GM21786 (cell line): ENCODE results near the gene HRC.
"Not testable (repeated sequence)": the region's sequence is repeated elsewhere in the genome, so short reads cannot be mapped to it uniquely, and the experiment has no call there.

Experiments used
- ATAC-seq: cut with Tn5 transposase; IDR thresholded peaks from one replicate; pipeline ENCODE4 v1.9.1; 2021; ENCODE audit not compliant: unreplicated experiment

The HRC gene

DNA sequence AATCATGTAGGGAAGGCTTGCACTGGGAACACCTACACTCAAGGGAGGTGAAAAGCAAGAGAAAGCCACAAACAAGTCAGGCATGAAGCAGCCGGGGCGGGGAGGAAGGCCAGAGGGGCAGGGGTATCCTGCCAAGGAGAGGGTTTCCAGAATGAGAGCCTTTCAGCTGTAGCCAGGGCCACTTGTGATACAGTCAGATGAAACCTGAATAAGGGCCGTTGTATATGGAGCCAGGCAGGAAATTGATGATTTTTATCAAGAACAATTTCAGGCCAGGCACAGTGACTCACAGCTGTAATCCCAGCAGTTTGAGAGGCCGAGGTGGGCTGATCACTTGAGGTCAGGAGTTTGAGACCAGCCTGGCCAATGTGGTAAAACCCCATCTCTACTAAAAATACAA lies 6.8 kb upstream of the HRC start:
- no peak for ATAC-seq

GRCh38 chr19:49160450-49161189 lies 5.4 kb upstream of the HRC start:
- no peak for ATAC-seq

- no peak for ATAC-seq
Measured at GRCh38 chr19:49157445-49158224, 2.4 kb upstream of the HRC start, which contains the start of gene TRPM4. TSS of gene TRPM4 (plus strand) at chr19:49157792. CDS start at chr19:49157867, 75 bp downstream.

GRCh38 chr19:49155820-49156346 lies 687 bp upstream of the HRC start:
- ATAC-seq, result no peak

GRCh38 chr19:49154279-49154678 lies 917 bp downstream of the HRC start:
- no peak for ATAC-seq

DNA sequence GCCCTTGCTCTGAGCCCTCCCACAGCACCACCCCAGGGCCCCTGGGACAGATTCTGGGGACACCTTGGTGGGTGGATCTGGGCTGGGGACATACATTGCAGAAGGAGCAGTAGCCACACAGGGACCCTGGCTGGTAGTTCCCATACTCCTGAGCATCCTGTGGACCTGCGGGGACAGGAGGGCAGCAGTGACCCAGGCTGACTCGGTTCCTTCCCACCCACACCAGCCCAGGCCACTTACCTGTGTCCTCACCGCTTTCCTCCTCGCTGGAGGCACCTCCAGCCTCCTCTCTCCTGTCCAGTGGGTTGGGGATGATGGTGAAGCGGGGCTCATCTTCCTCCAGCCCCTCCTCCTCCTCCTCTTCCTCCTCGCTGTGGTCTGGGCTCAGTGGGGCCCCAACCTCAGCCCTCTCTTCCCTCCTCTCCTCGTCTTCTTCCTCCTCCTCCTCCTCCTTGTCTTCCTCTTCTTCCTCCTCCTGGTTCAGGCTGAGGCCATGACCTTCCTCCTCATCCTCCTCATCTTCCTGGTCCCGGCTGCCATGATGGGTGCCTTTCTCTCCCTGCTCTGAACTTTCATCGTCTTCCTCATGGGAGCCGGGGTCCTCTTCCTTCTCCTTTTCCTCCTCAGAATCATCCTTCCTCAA lies 1.9 kb downstream of the HRC start:
- ATAC-seq, result no peak

GRCh38 chr19:49152119-49152550 lies 3.1 kb downstream of the HRC start:
- no peak for ATAC-seq

GRCh38 chr19:49151267-49152118 lies 3.7 kb downstream of the HRC start:
- ATAC-seq, result no peak

- ATAC-seq, result no peak
Measured at GRCh38 chr19:49150944-49151243, 4.3 kb downstream of the HRC start.

DNA sequence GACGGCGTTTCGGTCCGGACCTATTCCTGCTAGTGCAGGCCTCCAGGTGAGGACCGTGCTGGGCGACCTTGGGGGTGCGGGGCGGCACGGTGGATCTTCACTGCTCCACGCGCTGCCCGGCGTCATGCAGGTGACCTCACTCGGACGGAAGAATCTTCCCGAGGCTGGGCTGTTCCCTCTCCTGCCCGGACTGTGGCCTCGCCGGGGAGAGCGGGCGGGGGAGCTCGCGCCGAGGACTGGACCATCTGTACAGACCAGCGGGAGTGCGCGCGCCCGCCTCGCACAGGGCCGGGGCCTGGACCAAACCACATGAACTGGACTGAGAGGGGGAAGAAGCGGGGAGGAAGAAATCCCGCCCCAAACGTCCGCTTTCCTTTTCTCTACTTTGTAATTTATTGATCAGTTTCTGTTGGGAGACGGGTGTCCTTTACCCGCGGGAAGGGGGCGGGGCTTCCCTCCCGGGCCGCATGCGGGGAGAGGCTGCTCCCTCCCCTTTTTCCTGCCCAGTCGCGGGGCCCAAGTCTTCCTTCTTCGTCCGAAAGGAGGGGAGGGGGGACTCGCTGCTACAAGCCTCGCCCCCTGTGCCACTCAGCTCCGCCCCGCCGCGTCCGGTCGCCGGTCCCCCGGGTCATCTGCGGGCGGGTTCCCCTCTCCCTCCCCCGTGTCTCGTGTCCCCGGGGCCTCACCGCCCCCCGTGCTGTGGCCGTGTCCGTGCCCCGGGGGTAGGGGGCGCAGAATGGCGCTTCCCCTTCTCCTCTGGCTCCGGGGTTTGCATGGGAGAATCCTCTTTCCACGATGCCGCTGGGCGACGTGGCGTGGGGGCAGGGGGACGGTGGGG lies 4.9 kb downstream of the HRC start:
- ATAC-seq, result no peak

DNA sequence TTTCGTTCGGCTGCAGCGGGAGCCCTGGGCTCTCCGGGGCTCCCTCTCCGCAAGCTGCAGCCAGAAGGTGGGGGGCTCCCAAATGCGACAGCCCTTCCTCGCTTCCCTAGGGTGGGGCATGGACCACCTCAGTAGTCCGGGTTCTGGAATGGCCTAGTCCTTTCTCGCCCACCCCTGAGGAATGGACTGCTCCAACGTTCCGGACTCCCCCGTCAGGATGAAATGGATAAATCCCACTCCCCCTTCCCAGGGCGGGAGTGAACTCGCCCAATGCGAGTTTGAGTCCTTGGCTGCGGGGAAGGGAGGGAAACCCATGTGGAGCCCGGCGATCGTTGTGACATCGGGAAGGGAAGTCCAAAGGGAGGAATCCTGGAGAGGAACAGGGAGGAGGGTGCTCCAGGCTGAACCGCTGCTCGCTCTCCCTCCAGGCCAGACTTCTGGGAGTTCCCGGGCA lies 5.5 kb downstream of the HRC start:
- ATAC-seq, result no peak

GRCh38 chr19:49148784-49149651 lies 6.2 kb downstream of the HRC start:
- no peak for ATAC-seq

DNA sequence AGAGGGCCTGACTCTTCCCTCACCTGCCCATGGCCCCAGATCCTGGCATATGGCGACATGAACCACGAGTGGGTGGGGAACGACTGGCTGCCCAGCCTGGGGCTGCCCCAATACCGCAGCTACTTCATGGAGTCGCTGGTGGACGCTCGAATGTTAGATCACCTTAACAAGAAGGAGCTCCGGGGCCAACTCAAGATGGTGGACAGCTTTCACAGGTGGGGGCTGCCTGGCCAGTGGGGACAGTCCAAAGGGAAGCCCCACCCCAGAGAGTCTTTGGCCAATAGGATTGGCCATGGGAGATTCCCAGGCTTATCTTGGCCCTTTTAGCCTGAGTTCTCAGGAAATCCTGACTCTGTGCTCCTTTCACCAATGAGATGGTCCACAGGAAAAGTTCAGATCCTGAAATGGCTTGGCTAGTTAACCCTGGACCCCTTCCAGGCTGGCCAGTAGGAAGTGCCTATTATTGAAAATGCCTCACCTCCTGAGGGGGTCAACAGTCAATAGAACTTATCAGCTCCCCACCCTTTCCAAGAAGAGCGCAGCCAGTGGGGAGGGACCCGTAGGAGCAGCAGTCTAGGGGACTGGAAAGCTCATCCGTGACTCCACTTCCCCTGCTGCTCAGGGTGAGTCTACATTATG lies 7.0 kb downstream of the HRC start:
- no peak for ATAC-seq

- ATAC-seq, result not testable (repeated sequence)
Measured at GRCh38 chr19:49146408-49146770, 8.8 kb downstream of the HRC start.

- ATAC-seq, result no peak
Measured at GRCh38 chr19:49145573-49146407, 9.4 kb downstream of the HRC start.

- ATAC-seq, result no peak
Measured at GRCh38 chr19:49142866-49143335, 12.3 kb downstream of the HRC start.

GRCh38 chr19:49141352-49141751 lies 13.8 kb downstream of the HRC start:
- ATAC-seq, result no peak
